ENCODE measurements around the gene PLEKHG4B. TPM values are rescaled to one million over a fixed set of nuclear protein-coding genes. Genes with fewer than 3 reads are reported as not detected.

Gene PLEKHG4B
- total RNA-seq, 1 donor from 2014 or later: 70.0 TPM

GRCh38 chr5:138936-139335, 47.0 kb downstream of the PLEKHG4B start:
- H3K4me3 Mint-ChIP-seq: no peak overlapping the region
- peaks cover 8% of the 10 kb centered on the region for H3K9me3 Mint-ChIP-seq
- DNase-seq (ENCODE audit: low spot score in 2 of 2, unreplicated experiment in 2 of 2): no peak
- H3K4me1 Mint-ChIP-seq: no peaks in the 10 kb centered on the region
- no peak overlapping the region for H3K27ac Mint-ChIP-seq
- H3K36me3 Mint-ChIP-seq: peaks cover 18% of the 10 kb centered on the region
- TF ChIP-seq CTCF (IDR thresholded peaks at IDR 0.05; ENCODE audit: unreplicated experiment): no peak
- H3K27me3 Mint-ChIP-seq (ENCODE audit: low read depth): no peaks in the 10 kb centered on the region

GRCh38 chr5:139579-140442, 47.8 kb downstream of the PLEKHG4B start:
- H3K9me3 Mint-ChIP-seq: peaks cover 8% of the 10 kb centered on the region
- no peaks in the 10 kb centered on the region for H3K27me3 Mint-ChIP-seq (ENCODE audit: low read depth)
- no peak overlapping the region for H3K4me3 Mint-ChIP-seq
- TF ChIP-seq CTCF (IDR thresholded peaks at IDR 0.05; ENCODE audit: unreplicated experiment): no peak
- H3K4me1 Mint-ChIP-seq: no peaks in the 10 kb centered on the region
- H3K27ac Mint-ChIP-seq: no peak overlapping the region
- H3K36me3 Mint-ChIP-seq: peaks cover 24% of the 10 kb centered on the region
- DNase-seq (ENCODE audit: low spot score in 2 of 2, unreplicated experiment in 2 of 2): no peak

GRCh38 chr5:140443-140829, 48.5 kb downstream of the PLEKHG4B start:
- Mint-ChIP-seq H3K27ac (no peak overlapping the region), H3K27me3 (ENCODE audit: low read depth) (no peaks in the 10 kb centered on the region), H3K4me1 (no peaks in the 10 kb centered on the region), H3K36me3 (peaks cover 27% of the 10 kb centered on the region), H3K9me3 (peaks cover 8% of the 10 kb centered on the region), H3K4me3 (no peak overlapping the region)
- DNase-seq (ENCODE audit: low spot score in 2 of 2, unreplicated experiment in 2 of 2): no peak
- no peak for TF ChIP-seq CTCF (IDR thresholded peaks at IDR 0.05; ENCODE audit: unreplicated experiment)

- Mint-ChIP-seq H3K4me3 (no peak overlapping the region), H3K4me1 (no peaks in the 10 kb centered on the region), H3K27ac (no peak overlapping the region), H3K36me3 (peaks cover 26% of the 10 kb centered on the region), H3K27me3 (ENCODE audit: low read depth) (no peaks in the 10 kb centered on the region), H3K9me3 (peaks cover 2% of the 10 kb centered on the region)
- no peak for TF ChIP-seq CTCF (IDR thresholded peaks at IDR 0.05; ENCODE audit: unreplicated experiment)
- no peak for DNase-seq (ENCODE audit: low spot score in 2 of 2, unreplicated experiment in 2 of 2)
Observed at GRCh38 chr5:141211-141610, 49.2 kb downstream of the PLEKHG4B start.

- Mint-ChIP-seq H3K9me3 (peaks cover 2% of the 10 kb centered on the region), H3K4me3 (no peak overlapping the region), H3K27ac (no peak overlapping the region), H3K4me1 (no peaks in the 10 kb centered on the region), H3K27me3 (ENCODE audit: low read depth) (no peaks in the 10 kb centered on the region), H3K36me3 (peaks cover 28% of the 10 kb centered on the region)
- TF ChIP-seq CTCF (IDR thresholded peaks at IDR 0.05; ENCODE audit: unreplicated experiment): no peak
- DNase-seq (ENCODE audit: low spot score in 2 of 2, unreplicated experiment in 2 of 2): no peak
Observed at GRCh38 chr5:141761-142160, 49.8 kb downstream of the PLEKHG4B start.
